Stomach (tissue), 9 donors: Measurements from ENCODE around the gene PDE6H. TPM values are rescaled to one million over a fixed set of nuclear protein-coding genes. Genes with fewer than 3 reads are reported as not detected.

Source experiments
- DNase-seq, 2 donors: peaks; one replicate each; pipeline versions ENCODE4 v3.0.0 to v3.0.0-alpha.2; 2013 to 2019
- H3K27ac ChIP-seq, 5 donors: fragments of 200-600 bp in 4 of 5; sonication (generic) in 4 of 5; one replicate each; pipeline ENCODE4 v1.5.1; 2013 to 2019; ENCODE audit warnings: mild to moderate bottlenecking in 1 of 5, moderate library complexity in 1 of 5
- H3K27me3 ChIP-seq, 3 donors: fragments of 200-600 bp; sonication (generic); one replicate each; pipeline ENCODE4 v1.5.1; 2017 to 2019; ENCODE audit warnings: mixed run types in 1 of 3
- H3K36me3 ChIP-seq, 4 donors: fragments of 200-600 bp; sonication (generic); 1 replicate in 3 of 4; 2 replicates in 1 of 4; pipeline ENCODE4 v1.5.1; 2016 to 2019
- H3K4me1 ChIP-seq, 4 donors: fragments of 200-600 bp; sonication (generic); one replicate each; pipeline ENCODE4 v1.5.1; 2016 to 2019
- H3K4me3 ChIP-seq, 4 donors: fragments of 200-600 bp; sonication (generic) in 3 of 4; one replicate each; pipeline ENCODE4 v1.5.1; 2016 to 2019; ENCODE audit warnings: mild to moderate bottlenecking in 1 of 4
- H3K9me3 ChIP-seq, 4 donors: fragments of 200-600 bp; sonication (generic); one replicate each; pipeline ENCODE4 v1.5.1; 2016 to 2019
- CTCF ChIP-seq, 7 experiments: fragments of 450-650 bp in 4 of 7; fragments of 200-600 bp in 3 of 7; sonication (generic) in 3 of 7; IDR thresholded peaks; one replicate each; pipeline ENCODE4 v1.5.1; 2016 to 2019; ENCODE audit warnings: antibody characterized with exemption in 7 of 7, control low read depth in 2 of 7, mild to moderate bottlenecking in 1 of 7
- EP300 ChIP-seq: sonication (generic); formaldehyde crosslinking; IDR thresholded peaks from one replicate; pipeline ENCODE4 v1.6.1; 2017; ENCODE audit warnings: antibody characterized with exemption
- POLR2A ChIP-seq, 4 donors: fragments of 450-650 bp; IDR thresholded peaks; one replicate each; pipeline ENCODE4 v1.6.1; 2016; ENCODE audit warnings: antibody characterized with exemption in 4 of 4, control low read depth in 2 of 4, mild to moderate bottlenecking in 1 of 4, moderate library complexity in 1 of 4
- POLR2AphosphoS5 ChIP-seq, 3 donors: sonication (generic); formaldehyde crosslinking; IDR thresholded peaks; one replicate each; pipeline ENCODE4 v1.6.1; 2016; ENCODE audit warnings: antibody characterized with exemption in 3 of 3
- WGBS, 5 donors: extraction: QIAGEN DNeasy Blood & Tissue Kit in 3 of 5; methylation state at CpG; one replicate each; pipeline versions ENCODE4 v1.1.5 to v1.1.7; 2013 to 2018; 5-methylcytosine and 5-hydroxymethylcytosine counted together
- intact Hi-C: fragments of 100-400 bp; cut with DNase I; formaldehyde crosslinking; loops from one replicate; pipeline ENCODE4 v1.15.1; 2023; ENCODE audit warnings: low total_unique reads
- polyA plus RNA-seq, 3 donors: library from polyadenylated mRNA; stranded (reverse); fragments of 200-250 nt; gene quantifications; one replicate each; pipeline ENCODE4 v1.2.3, GENCODE V29; 2013
- total RNA-seq, 5 donors: library from RNA; depleted of rRNA; stranded (reverse); fragments of >200 nt; gene quantifications; one replicate each; pipeline versions ENCODE4 v1.1.0 to v1.2.3, GENCODE V29; 2014 to 2016
- donor health status: healthy with polysubstance abuse.
- donor health status: Bipolar disorder and iron deficiency.
- donor health status: healthy.

Gene PDE6H
- total and polyA plus RNA-seq, 8 donors: not detected

DNA sequence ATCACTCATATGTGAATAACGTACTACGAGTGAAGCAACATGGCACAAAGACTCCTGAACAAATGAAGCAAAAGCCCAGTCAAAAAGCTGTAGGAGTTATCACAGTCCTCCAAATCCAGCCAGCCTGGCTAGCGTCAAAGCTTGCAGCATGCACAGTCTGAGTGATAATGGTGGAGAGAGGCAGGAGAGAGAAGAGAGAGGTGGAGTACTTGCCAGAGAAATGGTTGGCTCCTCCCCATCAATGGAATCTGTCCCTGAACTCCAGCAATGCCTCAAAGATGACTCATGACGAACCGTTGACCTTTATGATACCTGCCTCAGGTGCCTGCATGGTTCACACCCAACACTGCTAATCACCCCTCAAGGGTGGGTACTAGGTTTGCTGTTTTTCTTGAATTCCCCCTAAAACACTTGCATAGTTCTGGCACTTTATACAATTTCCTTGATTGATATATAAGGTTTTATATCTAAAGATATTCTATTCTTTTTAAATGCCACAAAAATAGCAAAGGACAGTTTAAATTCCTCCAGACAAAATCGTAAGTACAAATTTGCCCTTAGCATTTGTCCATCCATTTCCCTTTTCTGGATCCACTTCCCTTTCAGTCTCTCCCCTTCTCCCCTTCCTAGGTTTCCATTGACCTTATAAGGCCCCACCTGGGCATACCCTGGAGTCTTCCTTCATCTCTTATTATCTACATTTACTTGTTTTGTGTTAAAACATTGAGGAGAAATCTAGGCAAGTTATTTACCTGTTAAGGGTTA lies 21.7 kb upstream of the PDE6H start:
- Histone ChIP-seq H3K9me3 (no peaks in the 10 kb centered on the region), H3K27ac (peak overlapping the region in 4 of 5 donors; percentile 50 to 86 (median 76)), H3K4me1 (peaks cover 15 to 84% (median 28%) of the 10 kb centered on the region in 4 donors), H3K36me3 (peaks cover 0 to 13% (median 10%) of the 10 kb centered on the region in 4 donors), H3K4me3 (no peak overlapping the region), H3K27me3 (no peaks in the 10 kb centered on the region)
- intact Hi-C loops: no loop called here
- TF ChIP-seq EP300 (no peak), CTCF (IDR thresholded peaks at IDR 0.05) (no peak), POLR2A (IDR thresholded peaks at IDR 0.05) (no peak), POLR2AphosphoS5 (IDR thresholded peaks at IDR 0.05) (no peak)
- 64 to 81% (median 75%) methylated on average over 6 of the region's 6 CpGs for WGBS, 5 donors
- DNase-seq: no peak

DNA sequence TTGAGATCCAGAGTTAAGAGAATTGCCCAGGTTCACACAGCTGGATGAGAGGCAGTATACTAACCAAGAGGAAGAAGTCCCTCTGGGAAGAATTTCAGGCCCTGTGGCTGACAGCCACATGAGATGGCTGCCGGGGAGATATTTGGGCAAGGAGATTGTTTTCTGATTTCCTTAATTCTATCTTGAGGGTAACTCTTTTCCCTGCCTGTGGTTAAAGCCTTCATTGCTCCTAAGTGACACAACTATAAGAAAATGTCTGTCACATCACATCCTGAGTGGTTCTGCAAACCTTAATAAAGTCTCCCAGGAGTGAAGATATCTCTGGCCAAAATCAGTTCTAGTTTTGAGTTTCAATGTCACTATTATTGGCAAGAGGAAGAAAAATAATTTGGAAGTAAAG lies 21.0 kb upstream of the PDE6H start:
- no peaks in the 10 kb centered on the region for H3K27me3 ChIP-seq
- no peak overlapping the region for H3K4me3 ChIP-seq
- H3K4me1 ChIP-seq: peaks cover 15 to 90% (median 25%) of the 10 kb centered on the region in 4 donors
- DNase-seq: no peak
- peak overlapping the region in 4 of 5 donors; percentile 50 to 86 (median 70) for H3K27ac ChIP-seq
- TF ChIP-seq CTCF (IDR thresholded peaks at IDR 0.05): no peak
- TF ChIP-seq EP300: no peak
- no peak for TF ChIP-seq POLR2A (IDR thresholded peaks at IDR 0.05)
- no peak for TF ChIP-seq POLR2AphosphoS5 (IDR thresholded peaks at IDR 0.05)
- 42 to 72% (median 65%) methylated on average over 1 of the region's 1 CpG for WGBS, 5 donors
- intact Hi-C loops: no loop called here
- H3K9me3 ChIP-seq: no peaks in the 10 kb centered on the region
- H3K36me3 ChIP-seq: peaks cover 0 to 12% (median 8%) of the 10 kb centered on the region in 4 donors

DNA sequence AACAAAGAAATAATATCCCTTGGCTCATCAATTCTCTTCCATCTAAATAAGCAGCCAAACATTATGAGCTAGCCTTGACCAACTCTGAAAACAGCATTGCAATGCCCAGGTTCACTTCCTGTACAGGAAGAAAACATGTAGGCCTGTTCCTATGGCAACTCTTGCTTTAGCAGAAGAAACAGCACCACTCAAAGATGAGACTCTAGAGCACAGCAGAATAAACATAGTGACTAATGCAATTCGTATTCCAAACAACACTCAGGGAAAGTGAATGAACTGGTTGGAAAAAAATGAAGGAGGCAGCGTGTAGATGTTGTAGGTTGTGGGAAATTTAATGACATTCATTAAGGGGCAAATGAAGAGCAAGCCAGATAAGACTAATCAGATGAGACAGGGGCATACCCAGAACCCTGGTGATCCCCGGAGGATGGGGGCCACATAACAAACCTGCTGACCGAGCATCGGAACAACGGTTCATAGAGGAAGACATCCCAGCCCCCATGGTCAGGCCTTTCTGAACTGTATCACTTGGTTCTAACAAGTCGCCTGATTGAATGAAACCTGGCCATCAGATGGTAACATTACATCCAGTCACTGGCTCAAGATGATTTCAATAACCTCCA lies 20.4 kb upstream of the PDE6H start:
- TF ChIP-seq POLR2AphosphoS5 (IDR thresholded peaks at IDR 0.05) (peak in 1 of 3 donors; percentile 44), POLR2A (IDR thresholded peaks at IDR 0.05) (no peak)
- WGBS, 5 donors: 42 to 67% (median 60%) methylated on average over 7 of the region's 7 CpGs
- Histone ChIP-seq H3K27ac (peak overlapping the region in 4 of 5 donors; percentile 50 to 86 (median 70)), H3K4me1 (peaks cover 15 to 90% (median 27%) of the 10 kb centered on the region in 4 donors), H3K9me3 (no peaks in the 10 kb centered on the region), H3K36me3 (peaks cover 0 to 8% (median 6%) of the 10 kb centered on the region in 4 donors), H3K27me3 (no peaks in the 10 kb centered on the region), H3K4me3 (peak overlapping the region in 1 of 4 donors; percentile 18)
- DNase-seq: peak in 1 of 2 donors; percentile 78
- intact Hi-C loops: no loop called here

DNA sequence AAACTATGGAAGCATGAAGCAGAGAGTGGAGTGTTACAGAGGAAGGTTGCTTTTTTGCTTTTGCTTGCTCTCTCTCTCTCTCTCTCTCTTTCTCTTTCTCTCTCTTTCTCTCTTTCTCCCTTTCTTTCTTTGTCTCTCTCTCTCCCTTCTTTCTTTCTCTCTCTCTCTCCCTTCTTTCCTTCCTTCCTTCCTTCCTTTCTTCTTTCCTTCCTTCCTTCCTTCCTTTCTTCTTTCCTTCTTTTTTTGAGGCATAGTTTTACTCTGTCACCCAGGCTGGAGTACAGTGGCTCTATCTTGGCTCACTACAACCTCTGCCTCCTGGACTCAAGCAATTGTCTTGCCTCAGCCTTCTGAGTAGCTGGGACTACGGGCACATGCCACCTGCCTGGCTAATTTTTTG lies 19.1 kb upstream of the PDE6H start:
- H3K27me3 ChIP-seq: no peaks in the 10 kb centered on the region
- H3K27ac ChIP-seq: peak overlapping the region in 3 of 5 donors; percentile 26 to 86 (median 76)
- peaks cover 0 to 8% (median 5%) of the 10 kb centered on the region in 4 donors for H3K36me3 ChIP-seq
- DNase-seq: no peak
- no peaks in the 10 kb centered on the region for H3K9me3 ChIP-seq
- peaks cover 12 to 87% (median 22%) of the 10 kb centered on the region in 4 donors for H3K4me1 ChIP-seq
- no peak overlapping the region for H3K4me3 ChIP-seq
- 80 to 94% (median 82%) methylated on average over 1 of the region's 1 CpG for WGBS, 5 donors
- TF ChIP-seq EP300: no peak
- no peak for TF ChIP-seq POLR2A (IDR thresholded peaks at IDR 0.05)
- no peak for TF ChIP-seq POLR2AphosphoS5 (IDR thresholded peaks at IDR 0.05)
- TF ChIP-seq CTCF (IDR thresholded peaks at IDR 0.05): no peak
- intact Hi-C loops: no loop called here
